Activated CD8-positive, alpha-beta memory T cell treated with anti-CD3 and anti-CD28 coated beads, Interleukin-2, amount 50 U/mL, for 24 hours (primary cell): ENCODE data around the gene TARBP2.

Source experiments
- DNase-seq: peaks from one replicate; pipeline ENCODE4 v3.0.0-alpha.2; 2020; ENCODE audit errors: extremely low read depth

TARBP2 gene

DNA sequence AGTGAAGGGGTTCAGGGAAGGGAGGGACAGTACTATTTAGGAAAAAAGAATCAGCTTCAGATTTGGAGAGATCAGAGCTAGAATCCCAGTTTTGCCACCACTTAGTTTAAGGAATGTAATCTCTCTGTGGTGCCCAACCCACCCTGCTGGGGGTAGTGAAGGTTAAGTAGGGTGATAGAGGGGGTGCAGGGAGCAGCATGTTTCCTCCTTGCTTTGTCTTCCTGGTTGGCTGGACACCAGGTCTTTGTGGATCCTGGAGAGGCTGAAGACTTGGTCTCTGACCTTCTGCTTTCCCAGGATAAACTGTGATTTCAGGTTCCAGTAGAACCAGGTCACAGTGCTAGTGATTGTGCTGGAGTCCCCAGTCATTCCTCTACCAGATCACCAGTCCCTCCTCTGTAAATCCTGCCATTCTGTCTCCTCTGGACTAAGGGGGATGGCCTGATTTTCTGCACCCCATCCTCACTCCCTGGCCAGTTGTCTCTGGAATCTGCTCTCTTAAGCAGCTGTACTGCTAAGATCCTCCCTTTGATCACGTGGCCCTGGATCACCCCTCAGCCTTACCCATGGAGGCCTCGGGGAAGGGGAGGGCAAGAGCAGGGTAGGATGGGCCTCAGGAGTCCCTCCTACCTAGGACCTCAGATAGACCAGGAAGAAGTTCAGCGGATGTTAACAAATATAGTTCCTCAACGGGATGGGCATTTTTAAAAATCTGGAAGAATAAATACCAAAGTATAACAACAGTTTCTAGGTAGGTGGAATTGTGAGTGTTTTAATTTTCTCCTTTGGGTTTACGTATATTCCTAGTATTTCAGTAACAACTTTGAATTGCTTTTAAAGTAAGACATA, 5.0 kb upstream of the TARBP2 start:
- no peak for DNase-seq

DNA sequence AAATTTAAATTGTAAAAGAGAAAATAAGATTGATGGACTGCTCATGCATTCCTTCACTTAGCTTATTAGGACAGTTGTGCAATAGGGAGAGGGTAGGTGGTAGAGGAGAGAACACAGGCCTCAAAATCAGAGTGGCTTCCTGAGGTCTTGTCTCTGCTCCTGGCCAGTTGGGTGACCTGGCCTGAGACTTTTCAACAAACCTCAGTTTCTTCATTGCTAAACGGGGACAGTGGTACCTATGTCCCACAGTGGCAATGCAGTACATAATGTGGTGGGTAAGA, 4.4 kb upstream of the TARBP2 start:
- DNase-seq, result no peak

DNA sequence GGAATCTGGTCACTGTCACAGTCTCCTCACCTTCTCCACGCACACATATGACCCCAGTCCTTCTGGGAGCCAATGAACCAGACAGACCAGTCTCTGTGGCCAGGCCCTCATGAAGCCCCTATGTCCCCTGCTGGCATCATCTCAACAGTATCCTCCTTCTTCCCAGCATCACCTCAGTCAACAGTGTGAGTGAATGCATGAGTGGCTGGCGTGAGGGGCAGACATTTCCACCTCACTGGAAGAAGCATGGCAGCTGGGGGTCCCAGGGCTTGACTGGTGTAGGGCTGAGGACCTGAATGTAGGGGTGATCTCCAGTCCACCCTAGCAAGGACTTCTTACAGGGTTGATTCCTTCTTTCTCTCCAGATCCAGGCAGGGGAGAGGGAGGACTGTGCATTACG, 3.6 kb upstream of the TARBP2 start:
- DNase-seq, result no peak

DNA sequence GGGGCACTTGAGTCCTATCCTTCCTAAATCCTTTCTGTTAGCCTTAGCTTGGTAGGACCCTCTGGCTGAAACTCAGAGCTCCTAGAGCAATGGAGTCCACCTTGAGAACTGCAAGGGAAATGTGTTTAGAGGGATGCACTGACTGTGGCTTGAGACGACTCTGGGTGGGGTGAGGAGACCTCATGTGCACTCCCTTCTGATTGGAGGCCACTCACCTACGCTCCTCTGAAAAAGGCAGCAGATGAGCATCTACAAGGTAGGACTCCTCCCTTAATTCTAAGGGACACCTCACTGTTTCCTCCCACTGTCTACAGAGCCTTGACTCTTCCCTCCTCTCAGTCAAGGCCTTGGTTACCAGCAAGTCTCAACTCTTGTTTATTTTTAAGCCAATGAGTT, 2.9 kb upstream of the TARBP2 start:
- DNase-seq, result no peak

DNA sequence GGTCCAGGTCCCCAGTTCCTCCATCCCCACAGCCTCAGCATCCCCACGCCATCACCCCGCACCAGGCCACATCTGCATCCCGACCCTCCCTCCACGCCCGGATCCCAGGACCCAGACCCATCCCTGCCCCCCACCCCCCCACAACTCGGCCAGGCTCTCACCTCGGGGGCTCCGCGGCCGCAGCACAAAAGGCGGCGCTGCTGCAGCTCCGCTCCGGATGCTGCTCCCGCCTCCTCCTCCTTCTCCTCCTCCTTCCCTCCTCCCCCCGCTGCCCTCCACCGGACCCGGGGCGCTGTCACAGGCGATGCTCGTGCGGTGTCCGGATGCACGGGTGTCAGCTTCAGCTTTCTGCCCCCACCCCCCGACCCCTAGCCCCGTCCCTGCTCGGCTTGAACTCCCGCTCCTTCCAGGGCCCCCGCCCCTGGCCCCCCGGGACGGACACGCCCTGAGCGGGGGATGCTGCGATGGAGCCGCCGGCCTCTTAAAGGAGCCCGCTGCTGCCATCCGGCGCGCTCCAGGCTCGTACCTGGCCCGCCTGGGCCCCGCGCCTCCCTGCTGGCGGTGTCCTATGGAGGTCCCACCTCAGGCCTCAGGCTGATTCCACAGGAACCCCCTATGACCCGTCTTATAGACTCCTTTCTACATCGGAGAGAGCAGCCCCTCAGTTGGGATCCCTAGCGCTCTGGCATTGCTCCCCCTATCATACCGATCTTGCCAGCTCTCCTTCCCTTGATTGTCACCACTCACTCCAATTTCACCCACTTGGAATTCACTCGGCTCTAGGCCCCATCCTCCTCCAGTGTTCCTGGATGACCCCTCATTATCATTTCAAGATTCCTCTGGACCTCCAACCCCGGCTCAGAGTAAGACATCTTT, 1.6 kb upstream of the TARBP2 start, which contains the start of gene MAP3K12:
MAP3K12 (minus strand) TSS at position 193 of the 876 bp plus-strand sequence. CDS start 12,067 bp downstream, outside the sequence.
- DNase-seq, result peak; percentile 18

DNA sequence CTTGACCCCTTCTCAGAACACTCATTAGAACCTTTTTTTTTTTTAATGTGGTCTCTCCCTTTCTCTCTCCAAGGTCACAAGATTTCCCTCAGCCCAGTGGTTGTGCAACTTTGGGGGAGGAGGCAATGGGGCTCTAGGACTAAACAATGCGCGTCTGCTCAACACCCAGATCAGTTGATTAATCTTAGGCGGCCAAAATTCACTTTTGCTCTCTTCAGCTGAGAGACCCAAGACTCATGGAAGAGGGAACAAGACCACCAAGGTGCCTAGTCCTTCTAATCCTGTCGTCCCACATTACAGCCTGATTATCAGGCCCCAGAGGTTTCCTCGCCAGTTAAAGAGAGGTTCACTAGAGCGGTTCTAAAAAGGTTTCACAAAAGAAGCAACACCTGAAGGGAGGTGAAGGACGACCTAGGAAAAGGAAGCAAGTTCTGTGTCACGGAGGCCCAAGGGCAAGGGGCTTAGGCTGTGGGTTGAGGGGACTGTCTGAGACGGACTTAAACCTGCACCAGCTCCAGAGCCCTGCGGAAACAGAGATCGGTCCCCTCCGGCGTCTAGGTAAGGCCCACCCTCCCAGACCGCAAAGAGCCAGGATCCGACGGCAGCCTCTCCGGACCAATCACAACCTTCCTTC, 824 bp upstream of the TARBP2 start:
- no peak for DNase-seq

DNA sequence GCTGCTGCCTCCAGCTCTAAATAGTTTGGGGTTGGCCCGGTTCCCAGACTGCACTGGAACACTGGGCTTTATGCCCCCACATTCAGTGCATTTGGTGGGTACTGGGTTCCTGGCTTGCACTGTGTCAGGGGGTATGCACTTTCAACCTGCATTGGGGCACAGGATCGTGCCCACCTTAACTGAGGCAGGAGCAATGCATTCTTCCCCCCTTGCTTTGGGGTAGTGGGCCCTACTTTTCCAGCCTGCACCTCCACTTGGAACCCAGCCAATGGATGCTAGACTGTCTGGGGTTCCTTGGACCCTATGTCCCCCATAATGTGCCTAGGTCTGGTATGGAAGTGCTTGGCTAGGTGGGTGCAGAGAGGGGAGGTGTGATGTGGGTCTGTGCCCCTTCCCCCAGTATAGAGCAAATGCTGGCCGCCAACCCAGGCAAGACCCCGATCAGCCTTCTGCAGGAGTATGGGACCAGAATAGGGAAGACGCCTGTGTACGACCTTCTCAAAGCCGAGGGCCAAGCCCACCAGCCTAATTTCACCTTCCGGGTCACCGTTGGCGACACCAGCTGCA, 615 bp downstream of the TARBP2 start:
- DNase-seq, result no peak

DNA sequence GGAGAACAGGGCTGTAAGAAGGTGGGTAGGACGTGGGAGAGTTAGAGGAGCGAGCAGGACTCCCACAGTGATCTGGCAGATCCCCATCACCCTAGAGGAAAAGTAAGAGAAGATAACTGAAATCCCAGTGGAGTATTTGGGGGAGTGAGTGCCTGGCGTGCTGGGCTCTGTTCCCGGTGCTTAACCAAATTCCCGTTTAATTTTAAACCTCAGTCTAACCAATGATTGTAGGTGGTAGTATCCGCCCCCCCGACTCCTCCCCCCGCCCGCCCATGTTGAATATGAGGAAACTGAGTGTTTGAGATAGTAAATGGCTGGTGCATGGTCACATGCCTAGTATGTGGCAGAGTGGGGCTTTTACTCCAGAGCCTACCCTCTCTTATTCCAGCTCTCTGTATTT, 1.2 kb downstream of the TARBP2 start:
- DNase-seq, result no peak

DNA sequence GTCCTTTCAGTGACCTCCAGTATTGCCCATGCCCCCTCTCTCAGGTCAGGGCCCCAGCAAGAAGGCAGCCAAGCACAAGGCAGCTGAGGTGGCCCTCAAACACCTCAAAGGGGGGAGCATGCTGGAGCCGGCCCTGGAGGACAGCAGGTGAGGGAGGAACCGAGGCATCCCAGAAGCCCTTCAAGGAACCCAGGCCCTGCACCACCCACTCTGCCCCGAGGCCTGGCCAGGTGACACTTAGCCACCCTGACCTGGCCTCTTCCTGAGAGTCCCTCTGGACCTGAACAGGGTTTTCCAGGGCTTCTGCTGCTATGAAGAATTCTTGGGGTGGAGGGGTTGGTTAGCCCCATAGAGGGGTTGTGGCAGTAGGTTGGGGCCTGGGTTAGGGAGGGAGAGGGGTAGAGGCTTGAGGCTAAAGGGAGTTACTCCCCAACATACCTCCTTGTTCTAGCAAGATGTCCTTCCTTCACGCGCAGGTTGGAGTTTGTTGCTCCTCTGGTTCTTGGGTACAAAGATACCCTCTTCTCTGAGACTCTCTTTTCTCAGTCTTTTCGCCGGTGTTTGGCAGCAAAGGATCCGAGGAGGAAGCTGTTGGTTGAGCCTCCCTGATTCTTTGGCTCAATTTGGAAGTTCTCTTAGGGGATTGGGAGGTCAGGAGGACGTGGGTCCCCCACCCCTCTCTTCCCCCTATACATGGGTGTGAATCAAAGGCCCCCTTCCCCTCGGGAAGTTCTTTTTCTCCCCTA, 2.1 kb downstream of the TARBP2 start:
- no peak for DNase-seq

DNA sequence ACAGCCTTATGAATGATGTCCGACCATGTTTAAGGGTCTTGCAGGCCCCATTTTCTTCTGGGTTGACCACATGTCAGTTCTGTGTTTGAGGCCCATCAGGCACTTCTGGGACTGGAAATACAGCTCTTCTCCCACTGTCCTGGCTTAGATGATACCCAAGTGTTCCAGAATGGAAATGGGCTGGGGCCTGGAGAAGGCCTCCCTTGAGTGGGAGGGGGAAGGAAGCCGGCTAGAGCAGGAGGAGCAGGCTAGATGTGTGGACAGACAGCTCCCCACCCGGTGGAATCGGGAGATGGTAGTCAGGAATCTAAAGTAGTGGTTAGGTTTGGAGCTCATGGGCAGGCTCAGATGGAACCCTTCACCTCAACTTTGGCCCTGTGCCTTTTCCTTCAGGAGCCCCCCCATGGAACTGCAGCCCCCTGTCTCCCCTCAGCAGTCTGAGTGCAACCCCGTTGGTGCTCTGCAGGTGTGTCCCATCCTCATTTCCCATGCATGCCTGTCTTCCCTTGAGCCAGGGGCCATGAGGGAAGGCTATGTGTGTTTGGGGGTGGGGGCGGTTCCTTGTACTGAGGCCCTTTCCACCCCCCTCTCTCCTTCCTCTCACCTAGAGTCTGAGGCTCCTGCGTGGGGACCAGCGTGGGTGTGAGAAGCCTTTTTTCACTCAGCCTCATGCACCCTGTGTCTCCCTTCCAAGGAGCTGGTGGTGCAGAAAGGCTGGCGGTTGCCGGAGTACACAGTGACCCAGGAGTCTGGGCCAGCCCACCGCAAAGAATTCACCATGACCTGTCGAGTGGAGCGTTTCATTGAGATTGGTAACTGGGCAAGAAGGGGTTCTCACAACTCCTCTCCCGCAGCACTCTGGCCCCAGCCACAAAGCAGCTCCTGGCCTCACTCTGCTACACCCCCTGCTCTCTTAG, 3.2 kb downstream of the TARBP2 start:
- DNase-seq, result no peak

DNA sequence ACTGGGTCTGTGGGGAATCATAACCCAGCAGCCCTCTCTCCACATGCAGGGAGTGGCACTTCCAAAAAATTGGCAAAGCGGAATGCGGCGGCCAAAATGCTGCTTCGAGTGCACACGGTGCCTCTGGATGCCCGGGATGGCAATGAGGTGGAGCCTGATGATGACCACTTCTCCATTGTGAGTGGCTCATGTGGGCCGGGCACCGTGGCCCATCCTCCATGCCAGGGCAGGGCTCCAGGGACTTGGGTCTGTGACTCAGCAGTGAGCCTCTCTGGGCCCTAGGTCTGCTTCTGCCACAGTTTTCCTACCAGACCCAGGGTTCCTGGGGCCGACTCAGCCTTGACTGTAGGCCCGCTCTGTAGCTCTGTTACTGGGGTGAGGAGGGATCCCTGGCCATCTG, 4.0 kb downstream of the TARBP2 start:
- no peak for DNase-seq

DNA sequence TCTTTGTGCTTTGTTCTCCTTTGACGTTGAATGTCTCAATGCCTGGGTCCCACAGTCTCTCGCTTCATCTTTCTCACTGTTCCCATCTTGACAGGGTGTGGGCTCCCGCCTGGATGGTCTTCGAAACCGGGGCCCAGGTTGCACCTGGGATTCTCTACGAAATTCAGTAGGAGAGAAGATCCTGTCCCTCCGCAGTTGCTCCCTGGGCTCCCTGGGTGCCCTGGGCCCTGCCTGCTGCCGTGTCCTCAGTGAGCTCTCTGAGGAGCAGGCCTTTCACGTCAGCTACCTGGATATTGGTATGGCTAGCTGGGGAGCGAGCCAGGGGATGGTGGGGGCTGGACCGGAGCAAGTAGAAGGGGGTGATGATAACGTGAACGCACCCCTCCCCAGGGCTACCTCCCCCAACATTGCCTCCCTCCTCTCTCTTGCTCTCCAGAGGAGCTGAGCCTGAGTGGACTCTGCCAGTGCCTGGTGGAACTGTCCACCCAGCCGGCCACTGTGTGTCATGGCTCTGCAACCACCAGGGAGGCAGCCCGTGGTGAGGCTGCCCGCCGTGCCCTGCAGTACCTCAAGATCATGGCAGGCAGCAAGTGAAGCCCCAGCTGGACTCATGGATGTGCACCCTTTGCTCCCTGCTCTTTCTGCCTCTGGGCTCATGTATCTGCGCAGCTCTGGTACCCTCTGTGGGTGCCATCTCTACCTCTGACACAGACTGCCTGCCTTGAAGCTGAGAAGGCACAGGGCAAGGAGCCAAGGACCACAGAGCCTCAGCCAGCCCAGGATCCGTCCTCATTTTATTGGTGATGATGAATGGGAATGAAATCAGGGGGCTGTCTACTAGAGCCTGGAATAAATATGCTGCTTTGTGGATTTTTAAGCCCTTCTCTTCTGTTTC, 4.7 kb downstream of the TARBP2 start:
- DNase-seq, result no peak

DNA sequence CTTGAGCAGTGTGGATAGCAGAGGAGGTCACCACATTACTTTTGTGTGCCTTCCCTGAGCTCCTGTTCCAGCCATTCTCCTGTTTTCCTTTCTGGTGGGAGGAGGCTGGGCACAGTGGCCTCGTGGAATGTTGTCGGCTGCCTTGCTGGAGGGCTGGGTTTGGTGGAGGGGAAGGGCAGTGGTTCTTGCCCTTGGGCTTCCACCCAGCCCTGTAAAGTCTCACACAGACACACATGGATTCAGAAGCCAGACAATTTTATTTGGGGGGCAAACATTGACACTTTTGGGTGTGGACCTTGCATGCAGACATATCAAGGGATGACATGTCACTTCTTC, 5.3 kb downstream of the TARBP2 start:
- DNase-seq, result no peak

DNA sequence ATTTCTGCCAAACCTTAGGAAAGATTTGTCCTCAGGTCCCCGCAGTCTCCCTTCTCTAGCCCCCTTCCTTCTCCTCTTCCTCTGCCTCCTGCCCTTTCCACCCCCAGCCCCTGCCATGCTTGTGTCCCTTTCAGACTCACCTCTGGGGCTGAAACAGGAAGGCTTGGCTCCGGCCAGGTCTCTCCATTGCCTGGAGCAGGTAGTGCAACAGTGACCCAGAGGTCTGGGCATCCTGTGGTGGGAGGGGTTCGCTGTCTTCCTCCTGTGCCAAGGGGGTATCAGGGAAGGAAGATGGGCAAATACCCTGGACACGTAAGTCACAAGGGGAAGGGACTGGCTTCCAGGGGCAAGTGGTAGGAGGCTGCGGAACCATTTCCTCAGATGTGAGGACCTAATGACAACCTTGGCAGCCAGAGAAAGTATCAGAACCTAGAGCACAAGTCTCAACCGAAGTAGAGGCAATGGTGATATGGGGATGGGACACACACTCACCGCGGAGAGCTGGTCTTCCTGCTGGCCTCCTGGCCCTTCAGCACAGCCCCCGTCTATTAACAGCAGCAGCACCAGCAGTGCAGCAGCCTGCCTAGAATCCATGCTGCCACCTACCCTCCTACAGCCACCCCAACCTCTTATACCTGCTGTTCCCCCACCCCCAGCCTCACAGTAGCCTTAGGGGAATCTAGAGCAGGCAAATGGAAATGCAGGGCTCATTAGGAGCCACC, 6.0 kb downstream of the TARBP2 start, which contains the start of gene NPFF:
NPFF (minus strand) TSS at position 604 of the 722 bp plus-strand sequence; CDS start at position 594, 10 bp downstream.
- DNase-seq, result no peak

DNA sequence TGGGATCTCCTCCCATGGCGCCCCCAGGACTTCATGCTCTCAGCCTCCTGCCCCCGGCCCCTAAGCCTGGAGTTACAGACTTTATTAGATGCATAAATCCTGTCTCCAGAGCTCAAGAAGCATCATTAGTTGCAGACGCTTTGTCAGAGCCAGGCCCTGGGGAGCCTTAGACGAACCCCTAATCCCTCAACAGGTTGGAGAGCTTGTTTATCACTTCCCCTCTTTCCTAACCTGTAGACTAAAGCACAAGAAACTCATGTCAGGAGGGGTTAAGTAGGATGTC, 6.5 kb downstream of the TARBP2 start:
- no peak for DNase-seq

DNA sequence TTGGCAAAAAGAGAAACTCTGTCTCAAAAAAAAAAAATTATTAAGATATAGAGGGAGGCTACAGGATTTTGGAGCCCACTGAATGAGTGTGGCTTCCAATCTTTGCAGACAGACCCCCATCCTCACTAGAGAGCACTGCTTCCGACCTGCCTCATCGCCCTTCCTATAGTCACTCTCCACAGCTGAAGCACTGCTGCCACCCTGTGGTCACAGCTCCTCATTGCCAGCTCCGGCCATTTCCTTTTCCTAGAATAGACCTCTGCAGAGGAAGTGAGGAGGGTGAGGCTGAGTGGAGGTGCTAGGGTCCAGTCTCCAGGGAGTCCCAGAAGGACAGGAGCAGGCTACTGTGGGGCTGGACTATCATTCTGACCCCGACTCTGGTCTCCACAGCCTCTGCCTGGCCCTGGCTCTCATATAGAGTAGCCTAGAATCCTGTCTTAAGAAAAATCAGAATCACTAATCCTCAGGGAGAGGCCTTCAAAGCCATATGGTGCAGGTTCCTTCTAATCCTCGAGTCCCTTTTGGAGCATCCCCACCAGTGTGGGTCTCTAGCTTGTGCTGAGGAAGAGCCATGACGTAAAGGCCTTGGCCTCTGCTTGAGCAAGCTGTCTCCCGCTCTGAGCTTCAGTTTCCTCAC, 7.6 kb downstream of the TARBP2 start:
- DNase-seq, result peak; percentile 68

DNA sequence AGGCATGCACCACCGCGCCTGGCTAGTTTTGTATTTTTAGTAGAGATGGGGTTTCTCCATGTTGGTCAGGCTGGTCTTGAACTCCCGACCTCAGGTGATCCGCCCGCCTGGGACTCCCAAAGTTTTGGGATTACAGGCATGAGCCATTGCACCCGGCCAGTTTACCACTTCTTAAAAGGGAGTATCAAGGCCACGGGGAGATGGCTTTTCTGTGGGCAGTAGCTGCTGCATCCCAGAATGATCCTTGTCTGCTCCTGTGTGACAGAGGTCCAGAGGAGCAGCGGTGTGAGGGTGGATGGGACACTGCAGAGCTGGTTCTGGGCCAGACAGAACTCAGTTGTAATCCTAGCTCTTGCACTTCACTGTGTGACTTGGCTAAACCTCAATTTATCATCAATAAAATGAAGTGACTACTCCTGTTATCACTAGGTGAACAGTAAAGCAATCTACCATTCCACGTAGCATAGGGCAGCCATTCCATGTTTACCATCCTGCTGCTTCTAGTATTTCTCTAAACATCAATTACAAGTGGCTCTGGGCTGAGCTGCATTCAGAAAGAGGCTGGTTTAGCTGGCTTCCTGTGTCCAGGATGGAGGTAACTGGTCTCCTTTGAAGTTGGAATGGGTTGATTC, 9.2 kb downstream of the TARBP2 start:
- DNase-seq, result no peak
